HCT116 (cell line): ENCODE results near the gene ACTR8. TPM values are rescaled to one million over a fixed set of nuclear protein-coding genes. Genes with fewer than 3 reads are reported as not detected.

Experiments used
- ATAC-seq: fragments of 200-7000 bp; cut with Tn5 transposase; 2 replicates; pipeline ENCODE4 v1.9.1; 2020; ENCODE audit warnings: mild to moderate bottlenecking, moderate library complexity
- BruUV-seq: library from RNA; stranded (reverse); fragments of 400-500 nt; replicated peaks from 2 replicates; lab custom pipeline; 2021; lab: Mats Ljungman, UMichigan
- CTCF ChIA-PET: fragments of 300-600 bp; sonication (Branson Sonifier 250); formaldehyde crosslinking; loops from one replicate; lab custom pipeline; 2021; ENCODE audit warnings: antibody characterized with exemption; lab: Charles Lee
- POLR2A ChIA-PET: fragments of 300-600, 350-600 bp; sonication (Branson Sonifier 250); formaldehyde crosslinking; loops from one replicate; lab custom pipeline; 2021; ENCODE audit warnings: antibody characterized with exemption; lab: Charles Lee
- RAD21 ChIA-PET, 2 experiments: fragments of 300-600 bp; sonication (Branson Sonifier 250); formaldehyde crosslinking; loops; one replicate each; lab custom pipeline; 2023; ENCODE audit warnings: low total read pairs in 2 of 2; ENCODE audit not compliant: uncharacterized antibody in 2 of 2, unreplicated experiment in 2 of 2, low non-redundant PET in 1 of 2; lab: Charles Lee
- DNase-seq: peaks from one replicate; pipeline ENCODE4 v3.0.0-alpha.2; 2010; ENCODE audit warnings: low read depth, low spot score
- H2AFZ ChIP-seq: fragments of 200-600 bp; shearing (Covaris generic), sonication (generic); 2 replicates; pipeline ENCODE4 v1.6.1; 2017; ENCODE audit warnings: low read depth, mixed run types, mixed read lengths, antibody characterized with exemption, low read length; ENCODE audit not compliant: poor library complexity, severe bottlenecking
- H3K27ac ChIP-seq: 2 replicates; pipeline ENCODE4 v1.5.1; 2012; ENCODE audit warnings: low read depth, low read length
- H3K27me3 ChIP-seq: fragments of 200-600 bp; sonication (generic); 2 replicates; pipeline ENCODE4 v1.6.1; 2016; ENCODE audit warnings: mixed run types, low read length, mixed read lengths; ENCODE audit not compliant: insufficient read depth
- H3K36me3 ChIP-seq, 2 experiments: fragments of 200-500 bp in 1 of 2; fragments of 200-600 bp in 1 of 2; sonication (Bioruptor generic) in 1 of 2; sonication (generic) in 1 of 2; 2 replicates each; pipeline versions ENCODE4 v1.5.1 to v1.6.1; 2014 to 2016; ENCODE audit warnings: low read length in 2 of 2, inconsistent platforms in 1 of 2, mixed read lengths in 1 of 2, mixed run types in 1 of 2; ENCODE audit not compliant: insufficient read depth in 2 of 2, control insufficient read depth in 1 of 2
- H3K4me1 ChIP-seq, 2 experiments: fragments of 200-600 bp in 1 of 2; sonication (generic) in 1 of 2; 2 replicates each; pipeline versions ENCODE4 v1.5.1 to v1.6.1; 2012 to 2017; ENCODE audit warnings: low read length in 2 of 2, inconsistent platforms in 1 of 2, mild to moderate bottlenecking in 1 of 2, mixed read lengths in 1 of 2, mixed run types in 1 of 2, moderate library complexity in 1 of 2; ENCODE audit not compliant: insufficient read depth in 2 of 2, control insufficient read depth in 1 of 2
- H3K4me2 ChIP-seq: fragments of 200-600 bp; sonication (generic); 2 replicates; pipeline ENCODE4 v1.6.1; 2017; ENCODE audit warnings: mixed run types, low read length, mixed read lengths
- H3K4me3 ChIP-seq, 2 experiments: fragments of 200-600 bp in 1 of 2; sonication (generic) in 1 of 2; replicated peaks in 1 of 2; 2 replicates each; pipeline ENCODE4 v1.5.1; 2011 to 2016; ENCODE audit warnings: low read length in 2 of 2, control low read depth in 1 of 2, low read depth in 1 of 2, mild to moderate bottlenecking in 1 of 2, mixed read lengths in 1 of 2, mixed run types in 1 of 2
- H3K79me2 ChIP-seq: fragments of 200-600 bp; sonication (generic); 2 replicates; pipeline ENCODE4 v1.6.1; 2017; ENCODE audit warnings: mild to moderate bottlenecking, mixed run types, low read length, moderate library complexity, mixed read lengths; ENCODE audit not compliant: insufficient read depth
- H3K9ac ChIP-seq: fragments of 200-600 bp; sonication (generic); 2 replicates; pipeline ENCODE4 v1.6.1; 2016; ENCODE audit warnings: low read length, mixed read lengths
- H3K9me2 ChIP-seq: fragments of 200-600 bp; sonication (generic), shearing (Covaris generic); 2 replicates; pipeline ENCODE4 v1.6.1; 2017; ENCODE audit warnings: mixed run types, mild to moderate bottlenecking, moderate library complexity; ENCODE audit not compliant: insufficient read depth
- H3K9me3 ChIP-seq, 2 experiments: fragments of 200-500 bp in 1 of 2; fragments of 200-600 bp in 1 of 2; sonication (Bioruptor generic) in 1 of 2; sonication (generic) in 1 of 2; 2 replicates each; pipeline ENCODE4 v1.6.1; 2014 to 2017; ENCODE audit warnings: low read length in 2 of 2, mixed read lengths in 2 of 2, inconsistent platforms in 1 of 2, low read depth in 1 of 2, mild to moderate bottlenecking in 1 of 2, mixed run types in 1 of 2, moderate library complexity in 1 of 2; ENCODE audit not compliant: control insufficient read depth in 1 of 2, insufficient read depth in 1 of 2
- H4K20me1 ChIP-seq: fragments of 200-600 bp; sonication (generic), shearing (Covaris generic); 2 replicates; pipeline ENCODE4 v1.6.1; 2017; ENCODE audit warnings: mixed run types, mild to moderate bottlenecking, moderate library complexity; ENCODE audit not compliant: insufficient read depth
- ATF3 ChIP-seq: IDR thresholded peaks from 2 replicates; pipeline ENCODE4 v1.6.1; 2012
- CEBPB ChIP-seq: IDR thresholded peaks from 2 replicates; pipeline ENCODE4 v1.6.1; 2012; ENCODE audit warnings: low read depth
- CTCF ChIP-seq, 3 experiments: fragments of 200-600 bp in 1 of 3; sonication (generic) in 1 of 3; IDR thresholded peaks in 2 of 3; conservative IDR thresholded peaks in 1 of 3; 2 replicates each; pipeline ENCODE4 v1.5.1; 2012 to 2017; ENCODE audit warnings: low read depth in 2 of 3, low read length in 2 of 3, antibody characterized with exemption in 1 of 3, borderline replicate concordance in 1 of 3, control low read depth in 1 of 3, mild to moderate bottlenecking in 1 of 3, mixed read lengths in 1 of 3, mixed run types in 1 of 3, moderate library complexity in 1 of 3; ENCODE audit not compliant: insufficient read depth in 1 of 3
- EGR1 ChIP-seq: IDR thresholded peaks from 2 replicates; pipeline ENCODE4 v1.6.1; 2012; ENCODE audit warnings: low read depth
- EZH2phosphoT487 ChIP-seq: fragments of 200-600 bp; IDR thresholded peaks from 2 replicates; pipeline ENCODE4 v1.6.1; 2018; ENCODE audit warnings: antibody characterized with exemption, borderline replicate concordance
- FOSL1 ChIP-seq: IDR thresholded peaks from 2 replicates; pipeline ENCODE4 v1.6.1; 2012; ENCODE audit warnings: low read depth
- JUND ChIP-seq: IDR thresholded peaks from 2 replicates; pipeline ENCODE4 v1.6.1; 2012
- MAX ChIP-seq: IDR thresholded peaks from 2 replicates; pipeline ENCODE4 v1.6.1; 2012
- POLR2A ChIP-seq: IDR thresholded peaks from 2 replicates; pipeline ENCODE4 v1.7.0; 2011; ENCODE audit warnings: borderline replicate concordance; ENCODE audit not compliant: insufficient read depth, insufficient read length; ENCODE audit errors: extremely low read depth
- RAD21 ChIP-seq: IDR thresholded peaks from 2 replicates; pipeline ENCODE4 v1.6.1; 2012; ENCODE audit warnings: low read depth, mild to moderate bottlenecking
- SIN3A ChIP-seq: IDR thresholded peaks from 2 replicates; pipeline ENCODE4 v1.6.1; 2012; ENCODE audit warnings: low read depth
- SRF ChIP-seq: IDR thresholded peaks from 2 replicates; pipeline ENCODE4 v1.6.1; 2012; ENCODE audit warnings: low read depth
- TCF7L2 ChIP-seq: IDR thresholded peaks from 2 replicates; pipeline ENCODE4 v1.7.0; 2011; ENCODE audit warnings: borderline replicate concordance, inconsistent platforms; ENCODE audit not compliant: insufficient read depth, insufficient read length; ENCODE audit errors: extremely low read depth
- YY1 ChIP-seq: IDR thresholded peaks from 2 replicates; pipeline ENCODE4 v1.6.1; 2011; ENCODE audit warnings: low read length, low read depth, moderate library complexity, mild to moderate bottlenecking; ENCODE audit not compliant: insufficient replicate concordance; ENCODE audit errors: extremely low read depth
- ZNF274 ChIP-seq: fragments of 200-500 bp; sonication (Bioruptor generic); IDR thresholded peaks from 2 replicates; pipeline ENCODE4 v1.6.1; 2014; ENCODE audit warnings: mild to moderate bottlenecking, low read depth, low read length, inconsistent platforms
- intact Hi-C: fragments of 100-400 bp; cut with micrococcal nuclease; formaldehyde crosslinking; loops from 2 replicates; pipeline ENCODE4 v1.10.0; 2022
- total RNA-seq: library from RNA; stranded (reverse); gene quantifications from one replicate; pipeline ENCODE4 v1.2.1, GENCODE V29; 2021; ENCODE audit not compliant: unreplicated experiment

Gene ACTR8
- total RNA-seq, 1 experiment from 2014 or later, result 25.5 TPM

- CTCF ChIA-PET, result no interaction called here
Measured at GRCh38 chr3:53835257-53835656, 46.7 kb downstream of the ACTR8 start.

More at GRCh38 chr3:53835257-53835656, 46.7 kb downstream of the ACTR8 start:
- Histone ChIP-seq H3K4me2 (no peak overlapping the region), H3K9me3 (no peaks in the 10 kb centered on the region), H3K36me3 (peaks cover 0 to 2% of the 10 kb centered on the region in 2 experiments; a peak in 1 of 4 replicates), H2AFZ (no peak overlapping the region), H3K27ac (no peak overlapping the region), H3K4me3 (no peak overlapping the region), H3K4me1 (no peaks in the 10 kb centered on the region), H3K27me3 (no peaks in the 10 kb centered on the region), H3K9ac (no peak overlapping the region), H3K79me2 (no peaks in the 10 kb centered on the region), H3K9me2 (no peaks in the 10 kb centered on the region), H4K20me1 (no peaks in the 10 kb centered on the region)
- RAD21 ChIA-PET, result no interaction called here
- TF ChIP-seq POLR2A (no peak), ATF3 (no peak), SRF (no peak), FOSL1 (no peak), RAD21 (no peak), EGR1 (no peak), TCF7L2 (no peak), ZNF274 (no peak), MAX (no peak), CEBPB (no peak), CTCF (IDR thresholded peaks at IDR 0.05 in 2 of 3, conservative IDR thresholded peaks at IDR 0.05 in 1 of 3; ENCODE audit: borderline replicate concordance in 1 of 3, insufficient read depth in 1 of 3, low read depth in 2 of 3, low read length in 2 of 3) (no peak), JUND (no peak), YY1 (no peak), SIN3A (no peak), EZH2phosphoT487 (no peak)
- ATAC-seq (no peak), DNase-seq (no peak)
- no TSS peak for BruUV-seq
- intact Hi-C loops, result no loop called here
- POLR2A ChIA-PET, result no interaction called here
